CD4-positive, alpha-beta T cell treated with Interleukin-1 beta for 1 hour (primary cell): ENCODE results near the gene SMIM35.
A peak's percentile ranks its signal among the peaks of the same experiment; 100 is the strongest.

Experiments
- DNase-seq, 2 donors: peaks; one replicate each; pipeline ENCODE4 v3.0.0-alpha.2; 2020 to 2022

SMIM35 gene

DNA sequence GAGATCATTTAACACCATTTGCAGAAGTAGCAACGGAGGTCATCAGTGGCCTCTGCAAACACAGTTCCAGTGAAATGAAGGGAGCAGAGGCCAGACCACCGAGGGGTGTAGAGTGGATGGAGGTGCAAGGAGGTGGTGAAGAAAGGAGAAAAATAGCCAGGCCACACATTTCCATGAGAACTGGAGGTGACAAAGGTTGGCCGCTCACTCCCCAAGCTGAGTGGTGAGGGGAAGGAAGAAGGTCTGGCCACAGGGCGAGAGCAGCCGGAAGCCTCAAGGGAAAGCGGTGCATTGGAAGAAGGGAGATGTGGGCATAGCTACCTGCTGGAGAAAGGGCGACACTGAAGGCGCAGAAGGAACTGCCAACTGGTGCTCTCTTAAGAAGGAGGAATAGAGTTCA is 30.0 kb downstream of the SMIM35 start:
- DNase-seq: no peak

GRCh38 chr11:118055966-118056365 is 30.8 kb downstream of the SMIM35 start:
- DNase-seq: no peak

- no peak for DNase-seq
Measured at GRCh38 chr11:118054712-118055640, 31.8 kb downstream of the SMIM35 start.

DNA sequence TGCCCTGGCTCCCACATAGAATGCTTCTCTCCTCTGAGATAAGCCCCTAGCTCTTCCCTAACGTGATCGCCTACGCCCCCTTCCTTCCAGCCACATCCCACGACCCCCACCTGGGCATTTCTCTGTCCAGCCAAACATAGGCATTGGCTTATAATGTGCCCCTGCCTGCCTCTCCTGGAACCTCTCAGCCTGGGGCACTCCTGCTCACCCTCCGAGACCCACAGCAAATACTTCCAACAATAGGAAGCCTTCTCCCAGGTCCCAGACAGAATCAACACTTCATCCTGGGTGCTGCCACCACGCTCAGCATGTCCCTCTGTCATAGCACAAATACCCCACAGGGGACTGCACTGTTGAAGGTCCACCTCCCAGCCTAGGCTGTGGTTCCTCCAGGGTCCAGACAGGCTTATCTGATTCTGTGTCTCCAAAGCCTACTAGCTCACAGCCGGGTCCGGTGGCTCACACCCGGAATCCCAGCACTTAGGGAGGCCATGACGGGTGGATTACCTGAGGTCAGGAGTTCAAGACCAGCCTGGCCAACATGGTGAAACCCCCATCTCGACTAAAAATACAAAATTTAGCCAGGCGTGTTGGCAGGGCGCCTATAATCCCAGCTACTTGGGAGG is 34.1 kb downstream of the SMIM35 start:
- DNase-seq: no peak

DNA sequence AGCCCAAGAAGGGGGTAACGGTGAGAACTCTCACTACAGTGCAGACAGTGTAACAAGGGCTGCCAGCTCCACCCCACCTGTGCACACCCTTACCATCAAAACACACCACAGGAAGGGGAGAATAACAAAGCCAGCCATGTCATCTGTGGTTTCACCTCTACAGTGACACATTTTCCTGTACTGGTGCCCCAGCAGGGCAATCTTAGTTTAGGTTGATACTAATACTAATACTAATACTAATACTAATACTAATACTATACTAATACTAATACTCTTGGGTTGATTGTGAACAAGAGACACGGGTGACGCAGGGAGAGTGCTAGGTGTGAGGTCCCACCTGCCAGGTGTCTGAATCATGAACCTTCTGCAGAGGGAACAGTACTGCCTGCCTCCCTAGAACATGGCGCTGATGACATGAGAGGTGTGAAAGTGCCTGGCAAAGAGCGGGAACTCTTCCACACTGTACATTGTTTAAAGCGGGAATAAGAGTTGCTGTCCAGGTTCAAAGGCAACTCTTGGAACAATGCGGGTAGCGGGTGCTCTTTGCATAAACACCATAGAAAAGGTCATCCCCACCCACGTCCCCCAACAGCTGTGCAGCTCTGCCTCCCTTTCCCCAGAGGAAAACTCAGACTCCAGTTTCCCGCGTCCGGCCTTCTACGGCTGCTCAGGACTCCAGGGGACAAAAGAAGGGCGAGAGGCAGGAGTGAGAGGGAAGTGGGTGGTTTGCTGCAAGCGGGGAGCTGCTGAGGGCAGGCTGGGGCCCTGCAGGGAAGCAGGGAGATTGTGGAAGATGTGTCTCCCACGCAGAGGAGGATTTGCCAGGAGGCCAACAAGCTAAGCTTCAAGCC is 34.9 kb downstream of the SMIM35 start:
- DNase-seq: peak; percentile 78 to 82

DNA sequence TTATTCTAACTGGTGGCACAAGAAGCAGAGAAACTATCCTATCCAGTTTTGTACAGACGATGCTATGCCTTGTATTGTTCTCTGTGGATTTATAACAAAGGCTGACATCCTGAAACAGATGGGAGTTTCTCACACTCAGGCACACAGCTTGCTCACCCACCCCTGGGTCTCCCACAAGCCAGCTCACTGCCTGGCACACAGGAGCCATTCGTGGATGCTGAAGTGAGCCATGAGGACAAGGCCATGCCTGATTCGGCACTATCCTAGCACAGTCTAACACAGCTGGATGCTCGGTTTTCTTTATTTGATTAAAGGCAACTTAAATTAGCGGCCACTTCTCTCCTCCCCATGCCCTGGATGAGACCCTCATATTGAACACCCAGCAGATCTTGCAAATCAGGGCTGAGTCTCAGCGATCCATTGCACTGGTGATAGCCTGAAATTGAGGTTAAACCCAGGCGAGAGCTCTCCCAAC is 35.6 kb downstream of the SMIM35 start:
- no peak for DNase-seq

GRCh38 chr11:118050208-118050891 is 36.4 kb downstream of the SMIM35 start:
- DNase-seq: no peak

GRCh38 chr11:118049771-118050170 is 37.0 kb downstream of the SMIM35 start:
- no peak for DNase-seq

GRCh38 chr11:118048472-118049370 is 38.0 kb downstream of the SMIM35 start:
- no peak for DNase-seq

GRCh38 chr11:118047749-118048148 is 39.0 kb downstream of the SMIM35 start:
- DNase-seq: no peak

- no peak for DNase-seq
Measured at GRCh38 chr11:118046964-118047700, 39.6 kb downstream of the SMIM35 start.

GRCh38 chr11:118046051-118046963 is 40.5 kb downstream of the SMIM35 start:
- peak; percentile 14 to 69 for DNase-seq

DNA sequence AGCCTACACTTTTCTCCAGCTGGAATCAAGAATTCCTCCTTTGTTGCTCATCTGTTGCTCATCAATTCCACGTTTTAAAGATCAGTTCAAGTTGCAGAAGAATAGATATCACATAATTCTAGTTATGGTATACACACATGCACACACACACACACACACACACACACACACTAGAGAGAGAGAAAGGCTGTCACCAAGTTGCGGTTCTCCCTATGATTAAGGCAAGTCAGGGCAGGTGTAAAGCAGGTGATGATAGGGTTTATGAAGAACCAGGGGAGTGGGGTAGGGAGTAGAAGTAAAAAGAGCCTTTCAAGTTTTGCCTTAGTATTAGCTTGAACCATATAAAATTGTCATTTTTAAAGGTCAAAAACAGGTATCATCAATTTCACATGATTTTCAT is 41.6 kb downstream of the SMIM35 start:
- peak in 1 of 2 donors; percentile 31 for DNase-seq

GRCh38 chr11:118042796-118043195 is 44.0 kb downstream of the SMIM35 start:
- DNase-seq: no peak

- DNase-seq: no peak
Measured at GRCh38 chr11:118042141-118042540, 44.6 kb downstream of the SMIM35 start.

- DNase-seq: no peak
Measured at GRCh38 chr11:118033443-118033842, 53.3 kb downstream of the SMIM35 start.

DNA sequence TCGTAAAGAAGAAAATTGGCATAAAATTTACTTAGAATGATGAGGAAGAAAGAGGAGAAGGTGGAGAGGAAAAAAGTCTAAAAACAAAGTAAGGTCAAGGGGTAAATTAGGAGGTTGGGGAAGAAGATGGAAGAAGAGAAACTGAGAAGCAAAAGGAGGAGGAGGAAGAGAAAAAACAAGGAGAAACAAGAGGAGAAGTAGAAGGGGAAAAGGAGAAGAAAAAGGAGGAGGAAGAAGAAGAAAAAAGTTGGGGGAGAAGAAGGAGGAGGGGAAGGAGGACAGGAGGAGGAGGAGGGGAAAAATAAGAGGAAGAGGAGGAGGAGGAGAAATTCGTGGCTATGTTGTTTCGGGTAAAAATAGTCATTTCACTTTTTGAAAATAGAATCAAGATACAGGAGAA is 58.1 kb downstream of the SMIM35 start:
- no peak for DNase-seq

GRCh38 chr11:118027694-118028093 is 59.1 kb downstream of the SMIM35 start:
- DNase-seq: no peak

GRCh38 chr11:118021146-118021545 is 65.6 kb downstream of the SMIM35 start:
- DNase-seq: no peak

GRCh38 chr11:118018401-118018800 is 68.4 kb downstream of the SMIM35 start:
- no peak for DNase-seq
